CD8-positive, alpha-beta memory T cell (primary cell): ENCODE measurements around the gene RSL1D1. TPM values are rescaled to one million over a fixed set of nuclear protein-coding genes. Genes with fewer than 3 reads are reported as not detected.
"Not testable (repeated sequence)": the region's sequence is repeated elsewhere in the genome, so short reads cannot be mapped to it uniquely, and the experiment has no call there.

Experiments
- CTCF ChIA-PET: fragments of 350-600 bp; sonication (Branson Sonifier 250); formaldehyde crosslinking; loops from one replicate; lab custom pipeline; 2021; ENCODE audit warnings: antibody characterized with exemption; lab: Charles Lee
- POLR2A ChIA-PET: fragments of 350-600 bp; sonication (Branson Sonifier 250); formaldehyde crosslinking; loops from one replicate; lab custom pipeline; 2021; ENCODE audit warnings: antibody characterized with exemption; lab: Charles Lee
- DNase-seq, 5 donors: peaks; one replicate each; pipeline versions ENCODE4 v3.0.0 to v3.0.0-alpha.2; 2020 to 2022; ENCODE audit warnings: mixed read lengths in 1 of 5
- H3K27ac ChIP-seq: one replicate; pipeline ENCODE4 v1.7.0; 2013; ENCODE audit warnings: low read depth, mild to moderate bottlenecking, low read length, moderate library complexity
- H3K27me3 ChIP-seq: 2 replicates; pipeline ENCODE4 v1.7.0; 2013; ENCODE audit warnings: low read length, mild to moderate bottlenecking; ENCODE audit not compliant: insufficient read depth, poor library complexity, severe bottlenecking
- H3K36me3 ChIP-seq: 2 replicates; pipeline ENCODE4 v1.7.0; 2013; ENCODE audit warnings: mild to moderate bottlenecking, low read length, moderate library complexity; ENCODE audit not compliant: insufficient read depth
- H3K4me1 ChIP-seq: 2 replicates; pipeline ENCODE4 v1.7.0; 2013; ENCODE audit warnings: mild to moderate bottlenecking, low read length, moderate library complexity; ENCODE audit not compliant: insufficient read depth
- H3K4me3 ChIP-seq: 2 replicates; pipeline ENCODE4 v1.7.0; 2013; ENCODE audit warnings: mild to moderate bottlenecking, low read length
- H3K9me3 ChIP-seq: 2 replicates; pipeline ENCODE4 v1.7.0; 2013; ENCODE audit warnings: mild to moderate bottlenecking, low read length
- H3K27ac Mint-ChIP-seq, 8 donors: one replicate each; pipeline ENCODE4 v1.8.0; 2020 to 2021; ENCODE audit warnings: mixed read lengths in 8 of 8, mild to moderate bottlenecking in 6 of 8, inconsistent platforms in 3 of 8, moderate library complexity in 3 of 8
- H3K27me3 Mint-ChIP-seq, 2 donors: one replicate each; pipeline ENCODE4 v1.8.0; 2020 to 2021; ENCODE audit warnings: mixed read lengths in 2 of 2, mild to moderate bottlenecking in 1 of 2, moderate library complexity in 1 of 2
- H3K36me3 Mint-ChIP-seq, 3 donors: one replicate each; pipeline ENCODE4 v1.8.0; 2020 to 2021; ENCODE audit warnings: mixed read lengths in 3 of 3, inconsistent platforms in 1 of 3, mild to moderate bottlenecking in 1 of 3
- H3K4me1 Mint-ChIP-seq, 3 donors: one replicate each; pipeline ENCODE4 v1.8.0; 2020 to 2021; ENCODE audit warnings: mixed read lengths in 3 of 3, inconsistent platforms in 1 of 3, mild to moderate bottlenecking in 1 of 3
- H3K4me3 Mint-ChIP-seq, 7 donors: one replicate each; pipeline ENCODE4 v1.8.0; 2020 to 2021; ENCODE audit warnings: mixed read lengths in 7 of 7, mild to moderate bottlenecking in 6 of 7, moderate library complexity in 4 of 7, inconsistent platforms in 2 of 7
- H3K9me3 Mint-ChIP-seq, 5 donors: one replicate each; pipeline ENCODE4 v1.8.0; 2020 to 2022; ENCODE audit warnings: mixed read lengths in 5 of 5, mild to moderate bottlenecking in 3 of 5, moderate library complexity in 2 of 5, inconsistent platforms in 1 of 5
- polyA plus RNA-seq: library from polyadenylated mRNA; unstranded; fragments of 300-500 nt; fragmentation: Illumina TruSeq; gene quantifications from one replicate; pipeline ENCODE4 v1.2.3, GENCODE V29; 2021
- total RNA-seq, 2 experiments: library from RNA; stranded (reverse); gene quantifications; one replicate each; pipeline ENCODE4 v1.2.3, GENCODE V29; 2021

RSL1D1 gene
- total and polyA plus RNA-seq, 3 experiments from 2014 or later: 265 to 362 (median 355) TPM

GRCh38 chr16:11791144-11791828, 60.1 kb downstream of the RSL1D1 start:
- H3K27ac Mint-ChIP-seq: peak overlapping the region in 7 of 8 donors; percentile 41 to 98 (median 61)
- peaks cover 70 to 92% (median 90%) of the 10 kb centered on the region in 3 donors for H3K4me1 Mint-ChIP-seq
- peaks cover 70% of the 10 kb centered on the region for H3K4me1 ChIP-seq
- H3K9me3 ChIP-seq: no peaks in the 10 kb centered on the region
- no peak overlapping the region for H3K27ac ChIP-seq
- ChIA-PET POLR2A (interaction anchor here (1.0 kb wide), 2 partner anchors 15 to 47 kb away, joined by 3 read pairs; no protein-coding TSS in a partner anchor), CTCF (interaction anchor here (1.4 to 2.8 kb wide), 3 partner anchors 16 to 838 kb away, joined by 3 to 9 read pairs (median 3); partner anchors contain the start of gene TXNDC11)
- H3K36me3 ChIP-seq: no peaks in the 10 kb centered on the region
- no peak overlapping the region for H3K4me3 ChIP-seq
- no peak for DNase-seq
- H3K27me3 Mint-ChIP-seq: peaks cover 0 to 2% of the 10 kb centered on the region in 2 donors
- H3K4me3 Mint-ChIP-seq: peak overlapping the region in 1 of 7 donors; percentile 38
- peaks cover 0 to 32% (median 6%) of the 10 kb centered on the region in 3 donors for H3K36me3 Mint-ChIP-seq
- no peaks in the 10 kb centered on the region for H3K9me3 Mint-ChIP-seq
- no peaks in the 10 kb centered on the region for H3K27me3 ChIP-seq

GRCh38 chr16:11788914-11789313, 62.4 kb downstream of the RSL1D1 start:
- H3K36me3 ChIP-seq: no peaks in the 10 kb centered on the region
- H3K27ac Mint-ChIP-seq: peak overlapping the region in 3 of 8 donors; percentile 10 to 91 (median 42)
- peaks cover 57 to 86% (median 80%) of the 10 kb centered on the region in 3 donors for H3K4me1 Mint-ChIP-seq
- peaks cover 0 to 17% (median 6%) of the 10 kb centered on the region in 3 donors for H3K36me3 Mint-ChIP-seq
- H3K4me3 ChIP-seq: no peak overlapping the region
- H3K27me3 ChIP-seq: no peaks in the 10 kb centered on the region
- no peaks in the 10 kb centered on the region for H3K9me3 ChIP-seq
- no peak for DNase-seq
- ChIA-PET POLR2A (no interaction called here), CTCF (no interaction called here)
- H3K4me3 Mint-ChIP-seq: no peak overlapping the region
- no peaks in the 10 kb centered on the region for H3K9me3 Mint-ChIP-seq
- no peak overlapping the region for H3K27ac ChIP-seq
- peaks cover 0 to 2% of the 10 kb centered on the region in 2 donors for H3K27me3 Mint-ChIP-seq
- H3K4me1 ChIP-seq: peaks cover 60% of the 10 kb centered on the region

- H3K27me3 Mint-ChIP-seq, H3K36me3 ChIP-seq, DNase-seq, H3K9me3 ChIP-seq, H3K27me3 ChIP-seq, H3K4me3 ChIP-seq, H3K27ac ChIP-seq, H3K9me3 Mint-ChIP-seq, H3K4me3 Mint-ChIP-seq: not testable (repeated sequence)
- H3K36me3 Mint-ChIP-seq: peaks cover 0 to 24% (median 1%) of the 10 kb centered on the region in 3 donors
- ChIA-PET CTCF (interaction anchor here (0.7 to 8.1 kb wide), 2 partner anchors 9 to 12 kb away, joined by 3 to 92 read pairs; partner anchors contain the start of gene ZC3H7A), POLR2A (interaction anchor here (0.6 to 3.7 kb wide), 4 partner anchors 12 to 116 kb away, joined by 3 to 45 read pairs (median 6); partner anchors contain the start of genes TXNDC11 and ZC3H7A)
- peaks cover 53 to 83% (median 77%) of the 10 kb centered on the region in 3 donors for H3K4me1 Mint-ChIP-seq
- peaks cover 53% of the 10 kb centered on the region for H3K4me1 ChIP-seq
- H3K27ac Mint-ChIP-seq: peak overlapping the region in 5 of 8 donors; percentile 66 to 97 (median 87)
These were observed 66.3 kb downstream of the RSL1D1 start for GRCh38 chr16:11784980-11785599.

GRCh38 chr16:11784381-11784780, 67.0 kb downstream of the RSL1D1 start:
- ChIA-PET CTCF (interaction anchor here (8.1 kb wide), 1 partner anchor 13 kb away, joined by 92 read pairs; the partner anchor contains the start of gene ZC3H7A), POLR2A (interaction anchor here (0.7 to 3.7 kb wide), 4 partner anchors 13 to 43 kb away, joined by 3 to 45 read pairs (median 6); partner anchors contain the start of genes TXNDC11 and ZC3H7A)

GRCh38 chr16:11784038-11784369, 67.3 kb downstream of the RSL1D1 start:
- peak overlapping the region; percentile 58 for H3K4me3 ChIP-seq
- peaks cover 47% of the 10 kb centered on the region for H3K4me1 ChIP-seq
- H3K27ac Mint-ChIP-seq: peak overlapping the region; percentile 96 to 99 (median 98)
- peak overlapping the region; percentile 75 to 93 (median 86) for H3K4me3 Mint-ChIP-seq
- no peaks in the 10 kb centered on the region for H3K9me3 ChIP-seq
- H3K36me3 ChIP-seq: peaks cover 4% of the 10 kb centered on the region
- H3K36me3 Mint-ChIP-seq: peaks cover 0 to 31% (median 3%) of the 10 kb centered on the region in 3 donors
- no peaks in the 10 kb centered on the region for H3K27me3 Mint-ChIP-seq
- peaks cover 50 to 75% (median 71%) of the 10 kb centered on the region in 3 donors for H3K4me1 Mint-ChIP-seq
- no peak for DNase-seq
- no peaks in the 10 kb centered on the region for H3K9me3 Mint-ChIP-seq
- ChIA-PET POLR2A (interaction anchor here (0.7 to 3.7 kb wide), 4 partner anchors 13 to 42 kb away, joined by 3 to 45 read pairs (median 6); partner anchors contain the start of genes TXNDC11 and ZC3H7A), CTCF (interaction anchor here (8.1 kb wide), 1 partner anchor 13 kb away, joined by 92 read pairs; the partner anchor contains the start of gene ZC3H7A)
- H3K27me3 ChIP-seq: no peaks in the 10 kb centered on the region
- peak overlapping the region; percentile 83 for H3K27ac ChIP-seq

More at GRCh38 chr16:11784381-11784780, 67.0 kb downstream of the RSL1D1 start:
- peaks cover 50 to 78% (median 73%) of the 10 kb centered on the region in 3 donors for H3K4me1 Mint-ChIP-seq
- H3K4me1 ChIP-seq: peaks cover 50% of the 10 kb centered on the region
- H3K27me3 ChIP-seq, H3K9me3 ChIP-seq, H3K36me3 ChIP-seq, H3K9me3 Mint-ChIP-seq, H3K27ac ChIP-seq, H3K27me3 Mint-ChIP-seq, DNase-seq, H3K4me3 ChIP-seq: not testable (repeated sequence)
- peak overlapping the region in 7 of 8 donors; percentile 63 to 97 (median 68) for H3K27ac Mint-ChIP-seq
- H3K4me3 Mint-ChIP-seq: peak overlapping the region in 1 of 7 donors; percentile 11
- peaks cover 0 to 29% (median 3%) of the 10 kb centered on the region in 3 donors for H3K36me3 Mint-ChIP-seq

Other genes with a start within 250 kb of the RSL1D1 start
- gene SNN, start 183.1 kb downstream of the RSL1D1 start, total RNA-seq: 1 to 10 TPM; 5.8 to 6.0 TPM
- gene SNN, start 183.1 kb downstream of the RSL1D1 start, polyA plus RNA-seq: 10.6 TPM
- gene TXNDC11, start 108.7 kb downstream of the RSL1D1 start, total RNA-seq: 10 to 100 TPM; 32.8 to 38.8 TPM
- 57.8 TPM for gene TXNDC11, start 108.7 kb downstream of the RSL1D1 start, polyA plus RNA-seq
- gene ZC3H7A, start 54.3 kb downstream of the RSL1D1 start, total RNA-seq: 10 to 100 TPM; 51.9 to 54.2 TPM
- gene ZC3H7A, start 54.3 kb downstream of the RSL1D1 start, polyA plus RNA-seq: 35.6 TPM
- gene GSPT1, start 64.4 kb upstream of the RSL1D1 start, total RNA-seq: 100 to 1,000 TPM; 228 to 237 TPM
- gene GSPT1, start 64.4 kb upstream of the RSL1D1 start, polyA plus RNA-seq: 90.8 TPM
- 1 to 10 TPM; 9.4 to 9.7 TPM for gene NPIPB2, start 90.5 kb upstream of the RSL1D1 start, total RNA-seq
- gene NPIPB2, start 90.5 kb upstream of the RSL1D1 start, polyA plus RNA-seq: 1.3 TPM
- gene TNFRSF17, start 113.7 kb upstream of the RSL1D1 start, total RNA-seq: not detected
- not detected for gene TNFRSF17, start 113.7 kb upstream of the RSL1D1 start, polyA plus RNA-seq
- 10 to 100 TPM; 12.0 to 14.4 TPM for gene SNX29, start 125.2 kb upstream of the RSL1D1 start, total RNA-seq
- gene SNX29, start 125.2 kb upstream of the RSL1D1 start, polyA plus RNA-seq: 12.4 TPM